NCI-H69 (cell line): Measurements from ENCODE around the gene PHF23.

ENCODE experiments used
- DNase-seq: peaks from one replicate; lab custom pipeline; 2025; lab: John Stamatoyannopoulos, UW

PHF23 gene

GRCh38 chr17:7239091-7240027 is at the start of gene PHF23:
PHF23 (minus strand) TSS chr17:7239457; CDS start chr17:7239279, 178 bp downstream.
- DNase-seq: peak; percentile 98

GRCh38 chr17:7285679-7286078 is 46.4 kb upstream of the PHF23 start:
- DNase-seq: no peak

GRCh38 chr17:7284911-7285310 is 45.7 kb upstream of the PHF23 start:
- no peak for DNase-seq

- no peak for DNase-seq
These were observed 44.4 kb upstream of the PHF23 start for GRCh38 chr17:7283471-7284216.

GRCh38 chr17:7282752-7283321 is 43.6 kb upstream of the PHF23 start:
- DNase-seq: no peak

- peak; percentile 30 for DNase-seq
These were observed 42.9 kb upstream of the PHF23 start for GRCh38 chr17:7281953-7282751.

GRCh38 chr17:7281074-7281952 is 42.1 kb upstream of the PHF23 start, which contains the start of gene SLC2A4:
SLC2A4 (plus strand) TSS chr17:7281718; CDS start chr17:7281935, 217 bp downstream.
- DNase-seq: peak; percentile 92

- peak; percentile 78 for DNase-seq
These were observed 41.3 kb upstream of the PHF23 start for GRCh38 chr17:7280519-7281073.

- DNase-seq: no peak
These were observed 40.2 kb upstream of the PHF23 start for GRCh38 chr17:7279448-7279847.

- no peak for DNase-seq
These were observed 27.5 kb upstream of the PHF23 start for GRCh38 chr17:7266784-7267183.

- peak; percentile 42 for DNase-seq
These were observed 24.5 kb upstream of the PHF23 start for GRCh38 chr17:7263801-7264078.

GRCh38 chr17:7262935-7263800 is 23.9 kb upstream of the PHF23 start:
- DNase-seq: peak; percentile 78

GRCh38 chr17:7262192-7262934 is 23.1 kb upstream of the PHF23 start, which contains the start of gene CLDN7:
CLDN7 (minus strand) TSS chr17:7262478; CDS start chr17:7262043, 435 bp downstream.
- peak; percentile 88 for DNase-seq

- DNase-seq: peak; percentile 33
These were observed 22.3 kb upstream of the PHF23 start for GRCh38 chr17:7261379-7262191.

GRCh38 chr17:7260651-7261378 is 21.6 kb upstream of the PHF23 start:
- DNase-seq: peak; percentile 59

- no peak for DNase-seq
These were observed 20.9 kb upstream of the PHF23 start for GRCh38 chr17:7260151-7260550.

GRCh38 chr17:7259555-7259889 is 20.3 kb upstream of the PHF23 start:
- DNase-seq: no peak
